Ectodermal cell (in vitro differentiated cells): ENCODE measurements around the gene LRWD1.

Experiments
- H3K27ac ChIP-seq: 2 replicates; pipeline ENCODE4 v1.7.0; 2013; ENCODE audit warnings: mild to moderate bottlenecking, low read depth, low read length; ENCODE audit not compliant: insufficient read depth, poor library complexity, severe bottlenecking
- H3K27me3 ChIP-seq: 2 replicates; pipeline ENCODE4 v1.7.0; 2013; ENCODE audit warnings: mild to moderate bottlenecking, low read length; ENCODE audit not compliant: insufficient read depth, control insufficient read depth, poor library complexity, severe bottlenecking
- H3K36me3 ChIP-seq: one replicate; pipeline ENCODE4 v1.7.0; 2013; ENCODE audit warnings: low read length; ENCODE audit not compliant: control insufficient read depth, insufficient read depth
- H3K4me1 ChIP-seq: one replicate; pipeline ENCODE4 v1.7.0; 2013; ENCODE audit warnings: low read length; ENCODE audit not compliant: control insufficient read depth, insufficient read depth
- H3K4me3 ChIP-seq: 2 replicates; pipeline ENCODE4 v1.7.0; 2013; ENCODE audit warnings: low read depth, low read length, control low read depth; ENCODE audit not compliant: insufficient read depth
- H3K9me3 ChIP-seq: 2 replicates; pipeline ENCODE4 v1.7.0; 2013; ENCODE audit warnings: mild to moderate bottlenecking, low read length, moderate library complexity; ENCODE audit not compliant: control insufficient read depth
- WGBS, 2 experiments: methylation state at CpG; one replicate each; pipeline ENCODE4 v1.1.7; 2013; ENCODE audit warnings: missing lambda C conversion rate in 2 of 2; 5-methylcytosine and 5-hydroxymethylcytosine counted together

Gene LRWD1

GRCh38 chr7:102426268-102427018 is 38.3 kb upstream of the LRWD1 start:
- H3K27ac ChIP-seq, result no peak overlapping the region
- H3K4me1 ChIP-seq, result peaks cover 10% of the 10 kb centered on the region
- 95 to 96% methylated on average over 16 of the region's 16 CpGs for WGBS, 2 experiments
- no peaks in the 10 kb centered on the region for H3K9me3 ChIP-seq
- peaks cover 17% of the 10 kb centered on the region for H3K36me3 ChIP-seq
- no peak overlapping the region for H3K4me3 ChIP-seq
- H3K27me3 ChIP-seq, result no peaks in the 10 kb centered on the region

GRCh38 chr7:102427019-102427405 is 37.8 kb upstream of the LRWD1 start:
- no peaks in the 10 kb centered on the region for H3K9me3 ChIP-seq

GRCh38 chr7:102429141-102429899 is 35.5 kb upstream of the LRWD1 start:
- no peak overlapping the region for H3K4me3 ChIP-seq
- peaks cover 17% of the 10 kb centered on the region for H3K36me3 ChIP-seq
- no peaks in the 10 kb centered on the region for H3K9me3 ChIP-seq
- H3K4me1 ChIP-seq, result peaks cover 7% of the 10 kb centered on the region
- 92 to 93% methylated on average over 10 of the region's 10 CpGs for WGBS, 2 experiments
- no peak overlapping the region for H3K27ac ChIP-seq
- no peaks in the 10 kb centered on the region for H3K27me3 ChIP-seq

More at GRCh38 chr7:102427019-102427405, 37.8 kb upstream of the LRWD1 start:
- no peaks in the 10 kb centered on the region for H3K27me3 ChIP-seq
- no peak overlapping the region for H3K27ac ChIP-seq
- H3K4me3 ChIP-seq, result no peak overlapping the region
- peaks cover 10% of the 10 kb centered on the region for H3K4me1 ChIP-seq
- H3K36me3 ChIP-seq, result peaks cover 17% of the 10 kb centered on the region
- WGBS, 2 experiments, result 94 to 95% methylated on average over 4 to 5 of the region's 5 CpGs

- H3K9me3 ChIP-seq, result no peaks in the 10 kb centered on the region
- 60 to 67% methylated on average over 17 of the region's 17 CpGs for WGBS, 2 experiments
- peaks cover 4% of the 10 kb centered on the region for H3K36me3 ChIP-seq
- no peak overlapping the region for H3K27ac ChIP-seq
- peaks cover 10% of the 10 kb centered on the region for H3K4me1 ChIP-seq
- H3K4me3 ChIP-seq, result no peak overlapping the region
- no peaks in the 10 kb centered on the region for H3K27me3 ChIP-seq
These were observed 33.0 kb upstream of the LRWD1 start for GRCh38 chr7:102431617-102432298.

GRCh38 chr7:102432442-102433218 is 32.2 kb upstream of the LRWD1 start:
- 30 to 32% methylated on average over 27 of the region's 27 CpGs for WGBS, 2 experiments
- H3K4me1 ChIP-seq, result peaks cover 10% of the 10 kb centered on the region
- H3K27ac ChIP-seq, result no peak overlapping the region

GRCh38 chr7:102433219-102434038 is 31.4 kb upstream of the LRWD1 start, which contains the start of gene ORAI2:
Gene ORAI2 (plus strand): TSS chr7:102433575. CDS start chr7:102438957, 5,382 bp downstream.
- WGBS, 2 experiments, result 1% methylated on average over 90 of the region's 90 CpGs
- Histone ChIP-seq H3K27ac (no peak within 1 kb of the TSS), H3K9me3 (no peaks in the 10 kb centered on the region), H3K27me3 (no peaks in the 10 kb centered on the region), H3K4me3 (peak within 1 kb of the TSS; percentile 89), H3K36me3 (no peaks in the 10 kb centered on the region), H3K4me1 (peaks cover 10% of the 10 kb centered on the region)

More at GRCh38 chr7:102432442-102433218, 32.2 kb upstream of the LRWD1 start:
- Histone ChIP-seq H3K4me3 (peak overlapping the region; percentile 89), H3K9me3 (no peaks in the 10 kb centered on the region), H3K27me3 (no peaks in the 10 kb centered on the region), H3K36me3 (no peaks in the 10 kb centered on the region)

- WGBS, 2 experiments, result 49 to 53% methylated on average over 9 of the region's 9 CpGs
- no peaks in the 10 kb centered on the region for H3K27me3 ChIP-seq
- no peak overlapping the region for H3K27ac ChIP-seq
These were observed 30.7 kb upstream of the LRWD1 start for GRCh38 chr7:102434039-102434486.

GRCh38 chr7:102436118-102436517 is 28.7 kb upstream of the LRWD1 start:
- 95% methylated on average over 10 of the region's 10 CpGs for WGBS, 2 experiments
- no peak overlapping the region for H3K27ac ChIP-seq
- peaks cover 4% of the 10 kb centered on the region for H3K36me3 ChIP-seq
- no peaks in the 10 kb centered on the region for H3K27me3 ChIP-seq
- H3K4me3 ChIP-seq, result no peak overlapping the region
- no peaks in the 10 kb centered on the region for H3K9me3 ChIP-seq
- H3K4me1 ChIP-seq, result peaks cover 10% of the 10 kb centered on the region

More at GRCh38 chr7:102434039-102434486, 30.7 kb upstream of the LRWD1 start:
- Histone ChIP-seq H3K36me3 (peaks cover 4% of the 10 kb centered on the region), H3K9me3 (no peaks in the 10 kb centered on the region), H3K4me3 (peak overlapping the region; percentile 89), H3K4me1 (peaks cover 10% of the 10 kb centered on the region)
